ENCODE results near the gene PRPF4.

- TF ChIP-seq POLR2A (IDR thresholded peaks at IDR 0.05) (no peak), CTCF (IDR thresholded peaks at IDR 0.05) (no peak)
Observed at GRCh38 chr9:113293285-113293878, 17.9 kb downstream of the PRPF4 start.

All from uterus (tissue), 2 donors.